Lower lobe of right lung (tissue), 2 donors: ENCODE measurements around the gene GLYR1. TPM values are rescaled to one million over a fixed set of nuclear protein-coding genes. Genes with fewer than 3 reads are reported as not detected.
A peak's percentile ranks its signal among the peaks of the same experiment; 100 is the strongest.

ENCODE experiments used
- ATAC-seq, 2 donors: fragments of 200-7000 bp; cut with Tn5 transposase; one replicate each; pipeline ENCODE4 v1.9.1; 2020 to 2022; ENCODE audit warnings: mild to moderate bottlenecking in 2 of 2, moderate library complexity in 2 of 2
- DNase-seq: peaks from one replicate; pipeline ENCODE4 v3.0.0-alpha.2; 2020
- H3K27ac ChIP-seq: fragments of 200-600 bp; one replicate; pipeline ENCODE4 v1.8.0; 2022
- H3K27me3 ChIP-seq: fragments of 200-600 bp; one replicate; pipeline ENCODE4 v1.8.0; 2022; ENCODE audit warnings: low read depth
- H3K36me3 ChIP-seq: fragments of 200-600 bp; one replicate; pipeline ENCODE4 v1.8.0; 2022; ENCODE audit warnings: mild to moderate bottlenecking
- H3K4me1 ChIP-seq: fragments of 200-600 bp; one replicate; pipeline ENCODE4 v1.8.0; 2022
- H3K4me3 ChIP-seq: fragments of 200-600 bp; one replicate; pipeline ENCODE4 v1.8.0; 2022; ENCODE audit warnings: mild to moderate bottlenecking
- H3K9me3 ChIP-seq: fragments of 200-600 bp; one replicate; pipeline ENCODE4 v1.8.0; 2022
- intact Hi-C: fragments of 100-400 bp; cut with DNase I; formaldehyde crosslinking; loops from one replicate; pipeline ENCODE4 v1.11.0; 2022
- total RNA-seq: library from RNA; stranded (reverse); fragmentation: NEBNext Ultra II Directional; extraction: Animal tissue kit (Norgen Biotek cat#: 25700); gene quantifications from one replicate; pipeline ENCODE4 v1.2.1, GENCODE V29; 2021
- TF ChIP-seq, protein P1 (sequence below): fragments of 200-600 bp; IDR thresholded peaks from one replicate; pipeline ENCODE4 v1.8.0; 2022; ENCODE audit warnings: antibody characterized with exemption, mild to moderate bottlenecking
- donor health status: DM: no; HTN: yes; CAD: no; lungs with severe emphysema.

Gene GLYR1
- total RNA-seq, 1 donor from 2014 or later: 89.3 TPM

DNA sequence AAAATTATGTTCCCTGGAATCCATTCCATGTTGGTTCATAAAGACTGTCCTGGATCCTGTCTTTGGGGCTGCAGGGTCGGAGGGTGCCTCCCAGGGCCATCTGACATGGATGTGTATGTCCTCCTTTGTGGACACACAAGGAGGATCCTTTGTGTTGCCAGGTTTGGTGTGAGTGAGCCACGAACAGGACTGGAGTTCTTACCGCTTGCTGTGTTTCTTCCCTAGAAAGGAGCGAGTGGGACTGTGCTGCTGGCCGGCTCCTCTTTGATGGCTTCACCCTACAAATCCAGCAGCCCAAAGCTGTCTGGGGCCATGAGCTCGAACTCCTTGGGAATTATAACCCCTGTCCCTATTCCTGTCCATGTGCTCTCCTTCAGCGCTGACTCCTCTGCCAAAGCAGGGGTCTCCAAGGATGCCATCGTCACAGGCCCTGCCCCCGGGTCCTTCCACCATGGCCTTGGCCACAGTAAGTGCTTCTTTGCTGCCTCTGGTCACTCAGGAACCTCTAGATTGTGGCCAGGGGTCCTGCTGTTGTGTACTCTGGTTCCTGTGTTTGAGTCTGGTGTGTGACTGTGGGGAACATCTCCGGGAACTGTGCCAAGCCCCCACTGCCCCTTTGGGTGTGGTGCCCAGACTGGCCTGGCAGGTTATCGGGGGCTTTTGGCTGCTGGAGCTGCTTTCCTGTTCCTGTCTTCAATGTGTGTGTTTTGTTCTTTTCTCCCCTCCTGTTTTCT lies 29.7 kb upstream of the GLYR1 start:
- no peak for DNase-seq
- H3K27me3 ChIP-seq: no peaks in the 10 kb centered on the region
- H3K4me1 ChIP-seq: peaks cover 6% of the 10 kb centered on the region
- H3K36me3 ChIP-seq: peaks cover 100% of the 10 kb centered on the region
- intact Hi-C loops: no loop called here
- H3K4me3 ChIP-seq: no peak overlapping the region
- no peak overlapping the region for H3K27ac ChIP-seq
- no peaks in the 10 kb centered on the region for H3K9me3 ChIP-seq
- TF ChIP-seq, protein P1, sequence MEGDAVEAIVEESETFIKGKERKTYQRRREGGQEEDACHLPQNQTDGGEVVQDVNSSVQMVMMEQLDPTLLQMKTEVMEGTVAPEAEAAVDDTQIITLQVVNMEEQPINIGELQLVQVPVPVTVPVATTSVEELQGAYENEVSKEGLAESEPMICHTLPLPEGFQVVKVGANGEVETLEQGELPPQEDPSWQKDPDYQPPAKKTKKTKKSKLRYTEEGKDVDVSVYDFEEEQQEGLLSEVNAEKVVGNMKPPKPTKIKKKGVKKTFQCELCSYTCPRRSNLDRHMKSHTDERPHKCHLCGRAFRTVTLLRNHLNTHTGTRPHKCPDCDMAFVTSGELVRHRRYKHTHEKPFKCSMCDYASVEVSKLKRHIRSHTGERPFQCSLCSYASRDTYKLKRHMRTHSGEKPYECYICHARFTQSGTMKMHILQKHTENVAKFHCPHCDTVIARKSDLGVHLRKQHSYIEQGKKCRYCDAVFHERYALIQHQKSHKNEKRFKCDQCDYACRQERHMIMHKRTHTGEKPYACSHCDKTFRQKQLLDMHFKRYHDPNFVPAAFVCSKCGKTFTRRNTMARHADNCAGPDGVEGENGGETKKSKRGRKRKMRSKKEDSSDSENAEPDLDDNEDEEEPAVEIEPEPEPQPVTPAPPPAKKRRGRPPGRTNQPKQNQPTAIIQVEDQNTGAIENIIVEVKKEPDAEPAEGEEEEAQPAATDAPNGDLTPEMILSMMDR: no peak
- no peak for ATAC-seq

DNA sequence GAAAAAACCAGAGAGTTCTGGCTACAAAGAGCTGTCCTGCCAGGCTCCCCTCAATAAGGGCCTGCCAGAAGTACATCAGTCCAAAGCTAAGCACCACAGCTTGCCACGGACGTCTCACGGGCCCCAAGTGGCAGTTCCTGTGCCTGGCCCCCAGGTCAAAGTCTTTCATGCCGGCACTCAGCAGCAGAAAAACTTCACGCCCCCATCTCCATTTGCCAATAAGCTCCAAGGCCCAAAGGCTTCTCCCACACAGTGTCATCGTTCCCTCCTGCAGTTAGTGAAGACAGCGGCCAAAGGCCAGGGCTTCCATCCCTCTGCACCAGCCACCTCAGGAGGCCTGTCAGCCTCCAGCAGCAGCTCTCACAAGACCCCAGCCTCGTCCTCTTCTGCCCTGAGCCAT lies 27.6 kb upstream of the GLYR1 start:
- DNase-seq (no peak), ATAC-seq (no peak)
- Histone ChIP-seq H3K27me3 (no peaks in the 10 kb centered on the region), H3K27ac (no peak overlapping the region), H3K36me3 (peaks cover 100% of the 10 kb centered on the region), H3K4me1 (no peaks in the 10 kb centered on the region), H3K4me3 (no peak overlapping the region), H3K9me3 (no peaks in the 10 kb centered on the region)
- intact Hi-C loops: no loop called here
- TF ChIP-seq, protein P1: no peak

DNA sequence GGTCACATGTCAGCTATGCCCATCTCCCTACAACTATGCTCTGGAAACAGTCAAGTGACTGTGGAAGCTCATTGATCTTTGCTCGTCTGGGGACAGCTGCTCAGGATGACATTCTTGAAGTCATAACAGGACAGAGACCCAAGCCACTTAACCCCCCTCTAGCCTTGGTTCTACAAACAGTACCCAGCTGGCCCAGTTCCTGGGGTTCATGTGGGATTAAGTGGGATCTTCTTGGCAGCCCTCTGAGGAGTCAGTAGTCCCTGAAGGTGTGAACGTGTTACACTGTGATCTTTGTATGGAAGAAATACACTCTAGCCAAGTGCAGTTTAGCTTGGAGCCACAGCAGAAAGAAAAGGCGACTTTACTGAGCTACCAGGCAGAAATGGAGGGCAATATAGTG lies 26.0 kb upstream of the GLYR1 start:
- ATAC-seq: no peak
- intact Hi-C loops: no loop called here
- Histone ChIP-seq H3K4me1 (no peaks in the 10 kb centered on the region), H3K36me3 (peaks cover 93% of the 10 kb centered on the region), H3K9me3 (no peaks in the 10 kb centered on the region), H3K27ac (no peak overlapping the region), H3K4me3 (no peak overlapping the region), H3K27me3 (no peaks in the 10 kb centered on the region)
- DNase-seq: no peak
- TF ChIP-seq, protein P1: no peak

DNA sequence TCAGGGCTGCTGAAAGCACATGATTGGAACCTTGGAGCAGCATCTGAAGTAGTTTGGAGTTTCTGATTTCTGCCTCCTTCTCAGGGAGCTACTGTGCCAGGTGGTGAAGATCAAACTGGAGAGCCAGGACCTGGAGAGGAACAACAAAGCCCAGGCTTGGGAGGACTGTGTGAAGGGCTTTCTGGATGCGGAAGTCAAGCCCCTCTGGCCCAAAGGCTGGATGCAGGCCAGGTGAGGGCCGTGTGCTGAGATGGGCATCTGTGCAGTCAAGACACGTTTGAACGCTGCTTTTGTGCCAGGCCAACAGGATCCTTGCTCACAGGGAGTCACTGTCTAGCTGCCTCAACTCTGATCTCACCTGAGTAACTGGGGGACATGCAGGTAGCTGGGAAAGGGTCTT lies 24.0 kb upstream of the GLYR1 start:
- Histone ChIP-seq H3K9me3 (no peaks in the 10 kb centered on the region), H3K36me3 (peaks cover 73% of the 10 kb centered on the region), H3K27me3 (no peaks in the 10 kb centered on the region), H3K27ac (no peak overlapping the region), H3K4me3 (no peak overlapping the region), H3K4me1 (no peaks in the 10 kb centered on the region)
- ATAC-seq: no peak
- DNase-seq: no peak
- TF ChIP-seq, protein P1: no peak
- intact Hi-C loops: no loop called here

DNA sequence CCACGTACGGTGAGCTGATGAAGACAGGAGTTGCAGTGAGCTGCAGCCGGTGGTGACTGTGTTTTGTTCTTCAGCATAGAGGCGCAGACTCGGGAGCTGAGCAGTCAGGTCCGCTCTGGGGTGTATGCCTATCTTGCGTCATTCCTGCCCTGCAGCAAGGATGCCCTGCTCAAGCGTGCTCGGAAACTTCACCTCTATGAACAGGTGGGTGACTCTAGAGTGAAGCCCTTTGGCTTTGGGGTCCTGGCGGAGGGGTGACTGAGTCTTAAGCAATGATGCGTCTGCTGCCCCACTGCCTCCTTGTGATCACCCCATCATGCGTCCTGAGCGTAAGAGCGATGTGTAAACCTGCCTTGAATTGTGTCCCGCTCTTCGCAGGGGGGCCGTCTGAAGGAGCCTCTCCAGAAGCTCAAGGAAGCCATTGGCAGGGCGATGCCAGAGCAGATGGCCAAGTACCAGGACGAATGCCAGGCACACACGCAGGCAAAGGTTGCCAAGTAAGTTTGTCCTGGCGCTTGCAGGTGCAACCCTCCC lies 23.1 kb upstream of the GLYR1 start:
- Histone ChIP-seq H3K27me3 (no peaks in the 10 kb centered on the region), H3K4me1 (no peaks in the 10 kb centered on the region), H3K9me3 (no peaks in the 10 kb centered on the region), H3K27ac (no peak overlapping the region), H3K36me3 (peaks cover 64% of the 10 kb centered on the region), H3K4me3 (no peak overlapping the region)
- peak; percentile 73 for ATAC-seq
- DNase-seq: peak; percentile 82
- TF ChIP-seq, protein P1: no peak
- intact Hi-C loops: no loop called here
